Measurements from ENCODE around the gene TDG. TPM values are rescaled to one million over a fixed set of nuclear protein-coding genes. Genes with fewer than 3 reads are reported as not detected.

Gene TDG
- total RNA-seq, 1 donor from 2014 or later: 11.3 TPM

GRCh38 chr12:103997286-103997900, 31.7 kb downstream of the TDG start:
- Histone ChIP-seq H3K9me3 (replicated peaks) (no peaks in the 10 kb centered on the region), H3K4me1 (peaks cover 14% of the 10 kb centered on the region), H3K27ac (replicated peaks) (peak overlapping the region; percentile 78), H3K27me3 (ENCODE audit: low read depth) (no peaks in the 10 kb centered on the region), H3K4me3 (peak overlapping the region; percentile 38), H3K36me3 (no peaks in the 10 kb centered on the region)
- peak; percentile 68 for DNase-seq
- intact Hi-C loops (cut with micrococcal nuclease): no loop called here
- no peak for TF ChIP-seq CTCF (IDR thresholded peaks at IDR 0.05; ENCODE audit: borderline replicate concordance)

GRCh38 chr12:103998976-103999375, 33.3 kb downstream of the TDG start:
- Histone ChIP-seq H3K27ac (replicated peaks) (no peak overlapping the region), H3K36me3 (no peaks in the 10 kb centered on the region), H3K4me3 (no peak overlapping the region), H3K4me1 (peaks cover 14% of the 10 kb centered on the region), H3K27me3 (ENCODE audit: low read depth) (no peaks in the 10 kb centered on the region), H3K9me3 (replicated peaks) (no peaks in the 10 kb centered on the region)
- intact Hi-C loops (cut with micrococcal nuclease): no loop called here
- TF ChIP-seq CTCF (IDR thresholded peaks at IDR 0.05; ENCODE audit: borderline replicate concordance): no peak
- no peak for DNase-seq

- no peaks in the 10 kb centered on the region for H3K27me3 ChIP-seq (ENCODE audit: low read depth)
- TF ChIP-seq CTCF (IDR thresholded peaks at IDR 0.05; ENCODE audit: borderline replicate concordance): no peak
- DNase-seq: no peak
- peaks cover 14% of the 10 kb centered on the region for H3K4me1 ChIP-seq
- H3K27ac ChIP-seq (replicated peaks): no peak overlapping the region
- H3K36me3 ChIP-seq: no peaks in the 10 kb centered on the region
- H3K9me3 ChIP-seq (replicated peaks): no peaks in the 10 kb centered on the region
- intact Hi-C loops (cut with micrococcal nuclease): no loop called here
- H3K4me3 ChIP-seq: no peak overlapping the region
Measured at GRCh38 chr12:104000807-104001434, 35.2 kb downstream of the TDG start.

- intact Hi-C loops (cut with micrococcal nuclease): no loop called here
- H3K36me3 ChIP-seq: no peaks in the 10 kb centered on the region
- no peak overlapping the region for H3K27ac ChIP-seq (replicated peaks)
- no peaks in the 10 kb centered on the region for H3K27me3 ChIP-seq (ENCODE audit: low read depth)
- H3K4me3 ChIP-seq: no peak overlapping the region
- peaks cover 4% of the 10 kb centered on the region for H3K4me1 ChIP-seq
- H3K9me3 ChIP-seq (replicated peaks): no peaks in the 10 kb centered on the region
- TF ChIP-seq CTCF (IDR thresholded peaks at IDR 0.05; ENCODE audit: borderline replicate concordance): no peak
- DNase-seq: no peak
Measured at GRCh38 chr12:104002686-104003085, 37.0 kb downstream of the TDG start.

GRCh38 chr12:104003596-104003995, 37.9 kb downstream of the TDG start:
- intact Hi-C loops (cut with micrococcal nuclease): no loop called here
- Histone ChIP-seq H3K27me3 (ENCODE audit: low read depth) (no peaks in the 10 kb centered on the region), H3K9me3 (replicated peaks) (no peaks in the 10 kb centered on the region), H3K27ac (replicated peaks) (no peak overlapping the region), H3K4me3 (no peak overlapping the region), H3K36me3 (no peaks in the 10 kb centered on the region), H3K4me1 (no peaks in the 10 kb centered on the region)
- no peak for DNase-seq
- no peak for TF ChIP-seq CTCF (IDR thresholded peaks at IDR 0.05; ENCODE audit: borderline replicate concordance)

All from left ventricle myocardium inferior (tissue), 1 donor.